Stomach (tissue), 4 donors: ENCODE results near the gene TPST2.

Experiments used
- CTCF ChIP-seq, 7 experiments: fragments of 450-650 bp in 4 of 7; fragments of 200-600 bp in 3 of 7; sonication (generic) in 3 of 7; IDR thresholded peaks; one replicate each; pipeline ENCODE4 v1.5.1; 2016 to 2019; ENCODE audit warnings: antibody characterized with exemption in 7 of 7, control low read depth in 2 of 7, mild to moderate bottlenecking in 1 of 7
- EP300 ChIP-seq: sonication (generic); formaldehyde crosslinking; IDR thresholded peaks from one replicate; pipeline ENCODE4 v1.6.1; 2017; ENCODE audit warnings: antibody characterized with exemption
- POLR2A ChIP-seq, 4 donors: fragments of 450-650 bp; IDR thresholded peaks; one replicate each; pipeline ENCODE4 v1.6.1; 2016; ENCODE audit warnings: antibody characterized with exemption in 4 of 4, control low read depth in 2 of 4, mild to moderate bottlenecking in 1 of 4, moderate library complexity in 1 of 4
- POLR2AphosphoS5 ChIP-seq, 3 donors: sonication (generic); formaldehyde crosslinking; IDR thresholded peaks; one replicate each; pipeline ENCODE4 v1.6.1; 2016; ENCODE audit warnings: antibody characterized with exemption in 3 of 3

- no peak for TF ChIP-seq CTCF (IDR thresholded peaks at IDR 0.05)
- TF ChIP-seq POLR2AphosphoS5 (IDR thresholded peaks at IDR 0.05): no peak
- no peak for TF ChIP-seq EP300
- TF ChIP-seq POLR2A (IDR thresholded peaks at IDR 0.05): no peak
Measured at GRCh38 chr22:26593763-26594162, 3.8 kb upstream of the TPST2 start.
